HG03575 (cell line): ENCODE measurements around the gene CLIP2.
"Not testable (repeated sequence)": the region's sequence is repeated elsewhere in the genome, so short reads cannot be mapped to it uniquely, and the experiment has no call there.

Experiments
- ATAC-seq: cut with Tn5 transposase; IDR thresholded peaks from one replicate; pipeline ENCODE4 v1.9.1; 2021; ENCODE audit not compliant: unreplicated experiment, insufficient number of reproducible peaks, low FRiP score; ENCODE audit errors: extremely low read depth

The CLIP2 gene

GRCh38 chr7:74320645-74321221 is 31.5 kb downstream of the CLIP2 start:
- ATAC-seq = no peak

- ATAC-seq = not testable (repeated sequence)
Measured at GRCh38 chr7:74322892-74323291, 33.7 kb downstream of the CLIP2 start.

- ATAC-seq = no peak
Measured at GRCh38 chr7:74324531-74325209, 35.5 kb downstream of the CLIP2 start.

GRCh38 chr7:74325210-74325565 is 36.0 kb downstream of the CLIP2 start:
- ATAC-seq = no peak

GRCh38 chr7:74329225-74329624 is 40.0 kb downstream of the CLIP2 start:
- ATAC-seq = no peak

GRCh38 chr7:74332373-74333176 is 43.4 kb downstream of the CLIP2 start:
- no peak for ATAC-seq

GRCh38 chr7:74334030-74334429 is 44.8 kb downstream of the CLIP2 start:
- no peak for ATAC-seq

- ATAC-seq = no peak
Measured at GRCh38 chr7:74337926-74338325, 48.7 kb downstream of the CLIP2 start.

GRCh38 chr7:74338366-74339108 is 49.3 kb downstream of the CLIP2 start:
- no peak for ATAC-seq

- ATAC-seq = not testable (repeated sequence)
Measured at GRCh38 chr7:74339648-74340047, 50.4 kb downstream of the CLIP2 start.

- no peak for ATAC-seq
Measured at GRCh38 chr7:74343281-74344131, 54.3 kb downstream of the CLIP2 start.

- ATAC-seq = no peak
Measured at GRCh38 chr7:74344132-74344496, 54.9 kb downstream of the CLIP2 start.

GRCh38 chr7:74344786-74345185 is 55.6 kb downstream of the CLIP2 start:
- ATAC-seq = no peak

GRCh38 chr7:74345970-74346369 is 56.8 kb downstream of the CLIP2 start:
- no peak for ATAC-seq

- ATAC-seq = no peak
Measured at GRCh38 chr7:74349621-74350020, 60.4 kb downstream of the CLIP2 start.

GRCh38 chr7:74350751-74351150 is 61.5 kb downstream of the CLIP2 start:
- no peak for ATAC-seq

GRCh38 chr7:74351836-74352235 is 62.6 kb downstream of the CLIP2 start:
- ATAC-seq = no peak

- not testable (repeated sequence) for ATAC-seq
Measured at GRCh38 chr7:74352551-74353138, 63.4 kb downstream of the CLIP2 start.
